K562 (cell line): ENCODE results near the gene VEGFA. TPM values are rescaled to one million over a fixed set of nuclear protein-coding genes. Genes with fewer than 3 reads are reported as not detected.
A peak's percentile ranks its signal among the peaks of the same experiment; 100 is the strongest.

Experiments
- ADNP ChIP-seq: fragments of 200-800 bp; sonication (Bioruptor generic); IDR thresholded peaks from 2 replicates; pipeline ENCODE4 v1.6.1; 2016; ENCODE audit warnings: missing genetic modification characterization, missing compliant biosample characterization
- CBX1 ChIP-seq: sonication (generic); IDR thresholded peaks from 2 replicates; pipeline ENCODE4 v1.6.1; 2016; ENCODE audit warnings: antibody characterized with exemption, low read depth, mild to moderate bottlenecking
- CBX3 ChIP-seq, 2 experiments: IDR thresholded peaks; 1 replicate in 1 of 2; 2 replicates in 1 of 2; pipeline ENCODE4 v1.6.1; 2012; ENCODE audit warnings: inconsistent platforms in 2 of 2, low read length in 2 of 2, borderline replicate concordance in 1 of 2, control low read depth in 1 of 2
- HDAC2 ChIP-seq: fragments of 450-650 bp; IDR thresholded peaks from 2 replicates; pipeline ENCODE4 v1.6.1; 2016; ENCODE audit warnings: mild to moderate bottlenecking
- HDAC6 ChIP-seq: IDR thresholded peaks from 2 replicates; pipeline ENCODE4 v1.6.1; 2012; ENCODE audit warnings: low read depth, mild to moderate bottlenecking, control low read depth, inconsistent platforms, low read length, moderate library complexity
- KLF6 ChIP-seq: fragments of 250-450 bp; sonication (Bioruptor Pico); IDR thresholded peaks from 2 replicates; pipeline ENCODE4 v1.4.0; 2020; ENCODE audit warnings: mild to moderate bottlenecking, moderate library complexity, borderline replicate concordance
- MYC ChIP-seq, 2 experiments: fragments of 250-450 bp in 1 of 2; sonication (Bioruptor Pico) in 1 of 2; IDR thresholded peaks; 2 replicates each; pipeline versions ENCODE4 v1.5.1 to v1.6.1; 2012 to 2021; ENCODE audit warnings: low read depth in 2 of 2, borderline replicate concordance in 1 of 2, improper control_type of control experiment in 1 of 2, low read length in 1 of 2, mild to moderate bottlenecking in 1 of 2, moderate library complexity in 1 of 2
- NRF1 ChIP-seq, 2 experiments: fragments of 450-650 bp; IDR thresholded peaks in 1 of 2; conservative IDR thresholded peaks in 1 of 2; 2 replicates each; pipeline ENCODE4 v1.6.1; 2014; ENCODE audit warnings: mild to moderate bottlenecking in 2 of 2
- PML ChIP-seq: IDR thresholded peaks from 2 replicates; pipeline ENCODE4 v1.6.1; 2012; ENCODE audit warnings: low read length, inconsistent platforms
- RBM25 ChIP-seq: fragments of 200-400 bp; formaldehyde crosslinking; IDR thresholded peaks from 2 replicates; pipeline ENCODE4 v1.6.1; 2018; ENCODE audit warnings: low read length, low read depth, moderate library complexity; ENCODE audit not compliant: severe bottlenecking
- RCOR1 ChIP-seq, 2 experiments: IDR thresholded peaks; 2 replicates each; pipeline ENCODE4 v1.6.1; 2012; ENCODE audit warnings: low read depth in 2 of 2, low read length in 2 of 2, borderline replicate concordance in 1 of 2, improper control_type of control experiment in 1 of 2
- TOE1 ChIP-seq, 2 experiments: fragments of 450-650 bp in 1 of 2; sonication (generic) in 1 of 2; formaldehyde crosslinking in 1 of 2; IDR thresholded peaks; 2 replicates each; pipeline versions ENCODE4 v1.7.1 to v1.8.0; 2016 to 2022; ENCODE audit warnings: borderline replicate concordance in 2 of 2, mild to moderate bottlenecking in 2 of 2, antibody characterized with exemption in 1 of 2, inconsistent platforms in 1 of 2, low read depth in 1 of 2, missing genetic modification reagents in 1 of 2, moderate library complexity in 1 of 2
- ZBED1 ChIP-seq: IDR thresholded peaks from 2 replicates; pipeline ENCODE4 v1.6.1; 2014
- ZNF239 ChIP-seq: fragments of 250-450 bp; sonication (Bioruptor Pico); IDR thresholded peaks from 2 replicates; pipeline ENCODE4 v1.4.0; 2020; ENCODE audit warnings: mild to moderate bottlenecking
- ZNF311 ChIP-seq: fragments of 250-450 bp; sonication (Bioruptor Pico); IDR thresholded peaks from 2 replicates; pipeline ENCODE4 v1.4.0; 2020; ENCODE audit warnings: mild to moderate bottlenecking, moderate library complexity
- polyA plus RNA-seq, 8 experiments: library from polyadenylated mRNA; depleted of rRNA in 4 of 8; stranded (reverse) in 5 of 8; unstranded in 3 of 8; fragments of >200 nt; fragmentation: Nextera tagmentation in 2 of 8; fragmentation: Illumina TruSeq in 1 of 8; extraction: Ambion mirVana in 2 of 8; extraction: Trizol in 1 of 8; gene quantifications; 2 replicates each; pipeline versions ENCODE4 v1.2.1 to v1.2.3, GENCODE V29; 2011 to 2014; ENCODE audit warnings: inconsistent platforms in 1 of 8, missing spikeins in 1 of 8
- total RNA-seq, 7 experiments: library from RNA; depleted of rRNA in 6 of 7; stranded (reverse); fragments of >200 nt in 6 of 7; fragmentation: Illumina TruSeq in 2 of 7; extraction: Trizol in 2 of 7; gene quantifications; 2 replicates each; pipeline versions ENCODE4 v1.2.1 to v1.2.3, GENCODE V29; 2011 to 2021; ENCODE audit warnings: low replicate concordance in 1 of 7
- TF ChIP-seq, protein P1 (sequence below): sonication (generic); formaldehyde crosslinking; IDR thresholded peaks from 2 replicates; pipeline ENCODE4 v1.5.0; 2020; ENCODE audit warnings: missing genetic modification reagents
- TF ChIP-seq, protein P2 (sequence below): fragments of 450-650 bp; formaldehyde crosslinking; IDR thresholded peaks from 2 replicates; pipeline ENCODE4 v1.4.0; 2022; ENCODE audit warnings: missing genetic modification characterization

VEGFA gene
- total and polyA plus RNA-seq, 9 of the 15 experiments (the other 6 are each of a cell fraction or from before 2014, with no cell fraction given), result 14.0 to 271 (median 124) TPM

DNA sequence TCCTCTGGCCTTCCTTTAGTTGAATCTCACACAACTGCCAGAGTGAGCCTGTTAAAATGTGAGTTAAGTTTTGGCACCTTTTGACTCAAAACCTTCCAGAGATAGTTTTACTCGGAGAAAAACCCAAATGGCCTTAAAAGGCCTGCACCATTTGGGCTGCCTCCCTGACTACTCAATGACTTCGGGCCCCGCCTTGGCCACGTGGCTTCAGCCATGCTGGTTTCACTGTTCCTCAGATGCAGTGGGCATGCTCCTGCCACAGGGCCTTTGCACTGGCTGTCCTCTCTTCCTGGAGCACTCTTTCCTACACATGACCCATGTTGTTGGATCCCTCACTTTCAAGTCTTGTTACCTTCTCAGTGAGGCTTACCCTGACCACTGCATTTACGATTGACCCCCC lies 18.3 kb downstream of the VEGFA start (continued):
- TF ChIP-seq ADNP (tag) (peak; percentile 73), CBX1 (0 out of 2 replicates have a peak, but pooled peaks have one; percentile 64), PML (no peak), HDAC2 (peak; percentile 81; the same call in 1 of the 2 replicates), RCOR1 (IDR thresholded peaks at IDR 0.05; ENCODE audit: borderline replicate concordance in 1 of 2, low read depth in 2 of 2, low read length in 2 of 2) (peak in 1 of 2 experiments; percentile 71; a peak in 2 of 4 replicates), ZNF311 (no peak), NRF1 (conservative IDR thresholded peaks at IDR 0.05 in 1 of 2, IDR thresholded peaks at IDR 0.05 in 1 of 2) (peak in 1 of 2 experiments; percentile 32; a peak in 2 of 4 replicates), ZNF239 (CRISPR knock-in tag) (peak; percentile 92), KLF6 (CRISPR knock-in tag) (no peak), MYC (IDR thresholded peaks at IDR 0.05; ENCODE audit: low read depth, low read length) (peak; percentile 67), MYC (CRISPR knock-in tag; IDR thresholded peaks at IDR 0.05; ENCODE audit: borderline replicate concordance, low read depth) (peak; percentile 27; the same call in 1 of the 2 replicates), CBX3 (IDR thresholded peaks at IDR 0.05; ENCODE audit: borderline replicate concordance in 1 of 2, low read length in 2 of 2) (0 out of 3 replicates have a peak, but pooled peaks of 1 of the 2 experiments have one; percentile 30), HDAC6 (no peak), RBM25 (peak; percentile 97), TOE1 (IDR thresholded peaks at IDR 0.05; ENCODE audit: borderline replicate concordance) (0 out of 2 replicates have a peak, but pooled peaks have one; percentile 18), TOE1 (CRISPR knock-in tag; IDR thresholded peaks at IDR 0.05; ENCODE audit: borderline replicate concordance, low read depth) (no peak), ZBED1 (no peak)
- TF ChIP-seq, protein P1, sequence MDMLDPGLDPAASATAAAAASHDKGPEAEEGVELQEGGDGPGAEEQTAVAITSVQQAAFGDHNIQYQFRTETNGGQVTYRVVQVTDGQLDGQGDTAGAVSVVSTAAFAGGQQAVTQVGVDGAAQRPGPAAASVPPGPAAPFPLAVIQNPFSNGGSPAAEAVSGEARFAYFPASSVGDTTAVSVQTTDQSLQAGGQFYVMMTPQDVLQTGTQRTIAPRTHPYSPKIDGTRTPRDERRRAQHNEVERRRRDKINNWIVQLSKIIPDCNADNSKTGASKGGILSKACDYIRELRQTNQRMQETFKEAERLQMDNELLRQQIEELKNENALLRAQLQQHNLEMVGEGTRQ (CRISPR knock-in tag), result peak; percentile 40
- TF ChIP-seq, protein P2, sequence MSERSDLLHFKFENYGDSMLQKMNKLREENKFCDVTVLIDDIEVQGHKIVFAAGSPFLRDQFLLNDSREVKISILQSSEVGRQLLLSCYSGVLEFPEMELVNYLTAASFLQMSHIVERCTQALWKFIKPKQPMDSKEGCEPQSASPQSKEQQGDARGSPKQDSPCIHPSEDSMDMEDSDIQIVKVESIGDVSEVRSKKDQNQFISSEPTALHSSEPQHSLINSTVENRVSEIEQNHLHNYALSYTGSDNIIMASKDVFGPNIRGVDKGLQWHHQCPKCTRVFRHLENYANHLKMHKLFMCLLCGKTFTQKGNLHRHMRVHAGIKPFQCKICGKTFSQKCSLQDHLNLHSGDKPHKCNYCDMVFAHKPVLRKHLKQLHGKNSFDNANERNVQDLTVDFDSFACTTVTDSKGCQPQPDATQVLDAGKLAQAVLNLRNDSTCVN, result no peak
